AG09319 (cell line): ENCODE measurements around the gene ATXN1.

Experiments
- DNase-seq: peaks from one replicate; pipeline ENCODE4 v3.0.0-alpha.2; 2010; ENCODE audit warnings: low read depth; ENCODE audit errors: extremely low read depth
- CTCF ChIP-seq: IDR thresholded peaks from 2 replicates; pipeline ENCODE4 v1.5.1; 2011; ENCODE audit warnings: low read depth, mild to moderate bottlenecking, inconsistent platforms, low read length, moderate library complexity

Gene ATXN1

DNA sequence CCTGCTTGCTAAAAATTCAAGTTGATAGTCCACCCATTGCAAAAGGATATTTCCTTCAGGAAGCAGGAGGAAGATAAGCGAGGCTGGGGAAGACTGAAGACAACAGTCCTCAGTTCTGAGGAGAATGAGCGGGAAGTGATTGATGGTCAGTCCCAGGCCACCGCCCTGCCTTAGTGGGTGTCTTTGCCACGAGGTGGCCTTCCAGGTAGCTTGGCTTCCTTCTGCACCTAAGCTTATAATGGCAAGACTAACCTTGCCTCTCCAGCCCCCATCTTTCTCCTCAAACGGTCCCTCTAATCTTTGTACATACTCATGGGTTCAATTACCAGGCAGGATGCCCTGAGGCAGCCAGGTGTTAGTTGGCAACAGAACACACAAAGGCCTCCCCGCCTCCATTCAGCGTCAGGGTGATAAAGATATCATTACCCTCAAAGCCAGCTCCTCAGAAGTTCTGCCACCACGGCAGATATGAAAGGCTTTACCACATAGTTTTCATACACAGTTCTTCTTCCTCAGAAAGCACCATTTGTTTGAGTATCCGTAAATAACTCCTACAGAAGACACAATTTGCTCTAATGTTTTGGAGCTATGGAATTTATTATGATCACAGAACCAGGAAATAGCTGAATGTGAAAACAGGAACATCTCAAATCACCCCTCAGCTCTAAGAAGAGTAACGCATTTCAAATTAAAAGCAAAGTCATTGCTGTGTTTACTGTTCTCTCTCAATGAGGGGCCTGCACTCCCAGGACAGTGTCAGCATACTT is 249.4 kb downstream of the ATXN1 start:
- no peak for DNase-seq
- TF ChIP-seq CTCF: no peak

GRCh38 chr6:16511040-16511660 is 250.1 kb downstream of the ATXN1 start:
- peak; percentile 19 for DNase-seq
- TF ChIP-seq CTCF: peak; percentile 69

GRCh38 chr6:16510245-16510644 is 251.0 kb downstream of the ATXN1 start:
- no peak for TF ChIP-seq CTCF
- DNase-seq: no peak

- no peak for TF ChIP-seq CTCF
- no peak for DNase-seq
Observed at GRCh38 chr6:16508959-16509358, 252.3 kb downstream of the ATXN1 start.

GRCh38 chr6:16505711-16506357 is 255.4 kb downstream of the ATXN1 start:
- TF ChIP-seq CTCF: peak; percentile 12
- peak; percentile 29 for DNase-seq

DNA sequence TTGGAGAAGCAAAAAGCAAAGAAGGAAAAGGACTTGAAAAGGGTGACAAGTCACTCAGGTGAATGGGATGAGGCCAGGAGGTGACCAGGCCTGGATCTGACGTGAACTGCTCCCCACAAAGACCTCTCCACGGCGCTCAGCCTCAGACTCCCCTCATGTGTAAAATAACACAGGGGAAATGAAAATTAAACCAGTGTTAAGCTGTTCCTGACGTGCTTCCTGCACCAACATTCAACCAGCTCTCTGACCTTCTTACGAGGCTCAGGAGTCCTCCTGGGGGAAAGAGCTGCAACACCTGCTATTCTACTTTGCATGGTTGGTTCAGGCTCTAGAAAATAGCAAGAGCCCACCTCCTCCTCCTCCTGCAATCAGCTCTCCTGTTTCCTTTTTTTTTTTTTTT is 256.7 kb downstream of the ATXN1 start:
- no peak for TF ChIP-seq CTCF
- no peak for DNase-seq

DNA sequence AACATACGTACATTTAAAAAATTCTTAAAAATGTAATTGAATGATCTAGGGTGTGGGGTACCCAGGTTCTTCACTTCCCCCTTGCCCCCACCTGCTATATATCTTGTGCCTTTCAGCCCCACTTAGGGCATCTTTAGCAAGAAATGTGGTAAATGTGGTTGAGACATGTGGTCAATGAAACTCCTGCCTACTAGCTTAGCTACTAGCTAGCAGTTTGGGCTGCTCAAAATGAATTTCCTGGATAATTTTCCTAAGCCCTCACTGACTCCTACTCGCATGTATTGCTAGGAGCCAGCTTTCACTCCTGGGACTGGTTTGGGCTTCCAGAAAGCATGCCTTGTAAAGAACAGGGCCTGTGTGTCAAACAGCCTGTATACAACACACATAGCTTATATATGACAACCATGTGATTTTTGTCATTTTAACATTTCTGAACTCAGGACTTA is 257.3 kb downstream of the ATXN1 start:
- no peak for DNase-seq

More for the DNA sequence above, 257.3 kb downstream of the ATXN1 start:
- TF ChIP-seq CTCF: no peak
